Upper lobe of left lung (tissue), 4 donors: ENCODE measurements around the gene CACNA2D1.

Source experiments
- CTCF ChIP-seq, 6 experiments: fragments of 450-650 bp in 4 of 6; fragments of 200-600 bp in 2 of 6; sonication (generic) in 2 of 6; IDR thresholded peaks; one replicate each; pipeline ENCODE4 v1.5.1; 2016 to 2019; ENCODE audit warnings: antibody characterized with exemption in 6 of 6
- EP300 ChIP-seq, 4 donors: sonication (generic); formaldehyde crosslinking; IDR thresholded peaks; one replicate each; pipeline ENCODE4 v1.5.1; 2017; ENCODE audit warnings: antibody characterized with exemption in 4 of 4, control low read depth in 2 of 4
- POLR2AphosphoS5 ChIP-seq, 2 donors: sonication (generic); formaldehyde crosslinking; IDR thresholded peaks; one replicate each; pipeline ENCODE4 v1.5.1; 2017; ENCODE audit warnings: antibody characterized with exemption in 2 of 2

DNA sequence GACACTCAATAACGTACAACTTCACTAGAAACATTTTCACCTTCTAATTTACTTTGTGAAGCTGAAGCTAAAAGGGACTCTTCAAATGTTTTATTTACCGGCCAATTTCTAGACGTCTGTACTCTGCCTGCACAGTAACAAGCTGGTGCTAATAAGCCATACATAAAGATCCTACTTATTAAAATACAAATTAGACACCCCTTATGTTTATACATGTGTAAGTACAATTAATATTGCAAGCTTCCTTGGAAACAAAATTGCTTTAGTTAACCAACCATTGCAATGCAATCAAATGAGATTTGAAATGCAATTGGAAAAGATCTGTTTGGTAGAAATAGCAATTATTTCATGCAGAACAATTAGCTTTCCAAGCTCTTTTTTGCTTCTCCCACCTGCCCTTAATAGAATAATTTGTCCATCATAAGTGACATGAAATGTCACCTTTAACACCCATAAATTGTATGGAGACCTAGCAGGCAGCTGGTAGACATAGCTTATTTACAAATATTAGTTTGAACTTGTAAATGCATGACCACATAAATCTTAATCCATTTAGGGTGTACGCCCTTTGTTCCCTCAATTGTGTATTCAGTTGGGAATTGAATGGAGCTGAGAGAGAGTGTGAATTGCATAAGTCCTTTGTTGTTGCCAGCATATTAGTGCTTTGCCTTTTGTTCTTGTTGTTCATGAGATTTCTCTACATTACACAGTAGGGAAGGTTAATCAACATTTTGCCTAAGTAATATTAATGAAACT lies 277.1 kb downstream of the CACNA2D1 start:
- no peak for TF ChIP-seq CTCF (IDR thresholded peaks at IDR 0.05)
- TF ChIP-seq EP300 (IDR thresholded peaks at IDR 0.05): no peak
- TF ChIP-seq POLR2AphosphoS5 (IDR thresholded peaks at IDR 0.05): no peak
